HG02623 (cell line): ENCODE measurements around the gene FN3K.

Experiments
- ATAC-seq: cut with Tn5 transposase; IDR thresholded peaks from one replicate; pipeline ENCODE4 v1.9.1; 2021; ENCODE audit warnings: moderate library complexity; ENCODE audit not compliant: unreplicated experiment

FN3K gene

DNA sequence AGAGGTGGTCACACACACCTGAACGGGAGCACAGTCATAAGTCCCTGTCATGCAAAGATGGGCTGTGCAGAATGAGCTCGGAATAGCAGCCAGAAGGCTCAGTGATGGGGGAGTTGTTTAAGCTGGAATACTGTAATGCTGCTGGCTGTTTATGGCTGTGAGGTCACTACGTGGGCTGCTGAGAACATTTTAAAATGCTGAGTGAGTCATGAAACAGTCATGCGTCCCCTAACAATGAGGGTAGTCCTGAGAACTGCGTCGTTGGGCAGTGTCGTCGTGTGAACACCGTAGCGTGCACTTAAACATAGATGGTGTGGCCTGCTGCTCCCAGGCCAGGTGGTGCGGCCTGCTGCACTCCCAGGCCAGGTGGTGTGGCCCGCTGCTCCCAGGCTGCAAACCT lies 56.1 kb downstream of the FN3K start:
- ATAC-seq = no peak

- no peak for ATAC-seq
Observed at GRCh38 chr17:82793974-82794630, 58.7 kb downstream of the FN3K start.

DNA sequence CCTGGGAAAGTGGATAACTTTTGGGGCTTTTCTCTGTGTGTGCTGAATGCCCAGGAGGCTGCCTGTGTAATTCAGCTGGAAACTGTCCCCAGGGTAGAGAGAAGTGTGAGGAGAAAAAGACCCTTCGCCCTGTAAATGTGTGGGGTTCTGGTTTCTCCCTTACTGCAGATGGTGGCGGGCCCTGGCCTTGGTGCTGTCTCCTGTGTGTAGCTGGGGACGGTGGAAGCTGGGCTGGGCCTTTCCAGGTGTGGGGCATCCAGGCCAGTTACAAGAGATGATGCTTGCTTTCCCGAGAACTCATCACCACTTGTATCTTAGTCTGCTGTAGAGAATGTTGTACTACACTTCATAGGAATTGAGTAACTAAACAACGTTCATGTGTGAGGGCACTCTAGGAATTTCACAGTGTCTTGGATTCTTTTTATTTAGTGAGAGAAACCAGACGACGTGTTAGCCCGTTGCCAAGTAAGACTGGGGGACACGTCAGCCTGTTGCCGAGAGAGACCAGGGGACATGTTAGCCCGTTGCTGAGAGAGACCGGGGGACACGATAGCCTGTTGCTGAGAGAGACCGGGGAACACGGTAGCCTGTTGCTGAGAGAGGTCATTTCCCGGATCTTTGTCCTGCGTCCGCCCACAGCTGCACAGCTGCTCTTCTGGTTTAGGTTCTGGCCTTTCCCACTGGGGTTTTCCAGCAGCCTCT lies 59.5 kb downstream of the FN3K start:
- ATAC-seq = no peak

DNA sequence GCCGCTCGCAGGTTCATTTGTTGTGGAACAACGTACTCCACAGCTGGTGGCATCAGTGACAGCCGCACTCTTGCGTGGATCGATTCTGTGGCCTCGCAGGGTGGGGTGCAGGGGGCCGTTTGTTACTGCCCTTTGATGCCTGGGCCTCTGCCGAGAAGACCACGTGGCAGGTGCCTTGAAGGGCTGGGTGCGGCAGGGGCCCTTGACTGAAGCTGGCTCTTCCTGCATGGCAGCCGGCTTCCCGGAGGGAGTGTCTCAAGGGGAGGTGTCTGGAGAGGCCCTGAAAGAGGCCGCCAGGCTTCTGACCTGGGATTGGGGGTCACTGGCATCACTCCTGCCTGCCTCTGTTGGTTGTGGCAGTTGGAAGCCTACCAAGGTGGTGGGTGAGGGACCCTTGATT lies 60.2 kb downstream of the FN3K start:
- no peak for ATAC-seq

GRCh38 chr17:82797061-82797460 lies 61.6 kb downstream of the FN3K start:
- no peak for ATAC-seq

DNA sequence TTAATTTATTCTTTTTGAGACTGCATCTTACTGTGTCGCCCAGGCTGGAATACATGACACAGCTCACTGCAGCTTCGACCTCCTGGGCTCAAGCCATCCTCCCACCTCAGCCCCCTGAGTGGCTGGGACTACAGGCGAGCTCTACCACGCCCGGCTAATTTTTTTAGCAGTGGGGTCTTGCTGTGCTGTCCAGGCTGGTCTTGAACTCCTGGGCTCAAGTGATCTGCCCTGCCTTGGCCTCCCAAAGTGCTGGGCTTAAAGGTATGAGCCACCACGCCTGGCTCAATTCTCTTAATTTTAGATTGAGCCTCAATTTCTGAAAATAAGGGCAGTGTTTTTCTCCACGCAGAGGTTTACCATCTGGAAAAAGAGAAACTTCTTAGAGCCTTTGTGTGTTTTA lies 63.3 kb downstream of the FN3K start:
- ATAC-seq = no peak

GRCh38 chr17:82799591-82799990 lies 64.2 kb downstream of the FN3K start:
- no peak for ATAC-seq
